Hepatic stellate cell (primary cell): ENCODE data around the gene RNF13.
A peak's percentile ranks its signal among the peaks of the same experiment; 100 is the strongest.
"Not testable (repeated sequence)": the region's sequence is repeated elsewhere in the genome, so short reads cannot be mapped to it uniquely, and the experiment has no call there.

ENCODE experiments used
- DNase-seq: peaks from one replicate; pipeline ENCODE4 v3.0.0; 2011; ENCODE audit warnings: low spot score

Gene RNF13

DNA sequence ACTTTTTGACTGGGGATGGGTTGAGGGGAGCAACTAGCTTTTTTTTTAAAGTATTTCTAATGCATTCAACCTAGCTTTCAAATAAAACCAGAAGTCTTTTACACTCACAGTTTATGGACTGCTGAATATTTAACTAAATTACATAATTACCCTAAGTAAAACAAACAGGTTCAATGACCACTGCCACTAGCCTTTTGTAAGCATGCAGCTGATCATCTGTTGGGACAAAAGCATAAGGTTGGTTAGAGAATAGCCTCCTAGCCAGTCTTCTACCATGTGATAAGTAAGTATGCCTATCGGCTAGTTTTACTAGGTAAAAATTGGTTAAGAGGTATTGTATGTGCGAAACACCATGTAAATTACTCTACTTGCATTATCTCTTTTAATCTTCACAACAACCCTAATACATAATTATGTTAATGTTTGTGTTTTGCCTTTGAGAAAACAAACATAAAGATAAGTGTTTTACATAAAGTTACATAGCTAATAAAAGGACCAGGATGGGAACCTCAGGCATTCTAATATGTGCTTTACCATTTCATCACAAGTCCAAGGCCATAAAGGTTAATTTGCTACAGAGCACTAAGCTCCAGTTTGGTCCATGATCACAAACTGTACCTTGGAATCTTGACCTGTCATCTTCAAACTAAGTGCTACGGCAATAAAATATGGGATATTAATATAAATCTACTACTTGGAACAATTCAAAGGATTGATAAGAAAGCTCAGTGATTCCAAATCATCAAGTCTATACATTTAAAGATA, 144.5 kb downstream of the RNF13 start:
- no peak for DNase-seq

- DNase-seq = no peak
These were observed 145.3 kb downstream of the RNF13 start for GRCh38 chr3:149958171-149958796.

DNA sequence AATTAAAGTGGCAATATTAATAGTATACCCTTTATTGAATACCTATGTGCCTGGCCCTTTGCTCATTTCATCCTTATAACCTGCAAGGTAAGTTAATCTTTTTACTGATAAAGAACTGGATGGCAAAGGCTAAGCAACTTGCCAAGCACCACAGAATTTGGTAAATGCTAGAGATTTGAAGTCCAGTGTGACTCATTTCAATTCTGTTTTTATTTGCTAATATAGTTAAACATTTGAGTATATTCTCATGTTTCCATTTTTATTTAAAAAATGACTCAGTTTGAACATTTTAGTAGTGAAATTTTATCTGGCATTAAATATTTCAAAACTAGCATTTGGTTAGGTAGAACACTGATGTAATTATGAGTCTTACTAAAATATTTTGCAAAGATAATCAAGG, 146.4 kb downstream of the RNF13 start:
- DNase-seq = no peak

- no peak for DNase-seq
These were observed 150.5 kb downstream of the RNF13 start for GRCh38 chr3:149963485-149963884.

- no peak for DNase-seq
These were observed 151.3 kb downstream of the RNF13 start for GRCh38 chr3:149964291-149964690.

- DNase-seq = no peak
These were observed 152.3 kb downstream of the RNF13 start for GRCh38 chr3:149965278-149965677.

DNA sequence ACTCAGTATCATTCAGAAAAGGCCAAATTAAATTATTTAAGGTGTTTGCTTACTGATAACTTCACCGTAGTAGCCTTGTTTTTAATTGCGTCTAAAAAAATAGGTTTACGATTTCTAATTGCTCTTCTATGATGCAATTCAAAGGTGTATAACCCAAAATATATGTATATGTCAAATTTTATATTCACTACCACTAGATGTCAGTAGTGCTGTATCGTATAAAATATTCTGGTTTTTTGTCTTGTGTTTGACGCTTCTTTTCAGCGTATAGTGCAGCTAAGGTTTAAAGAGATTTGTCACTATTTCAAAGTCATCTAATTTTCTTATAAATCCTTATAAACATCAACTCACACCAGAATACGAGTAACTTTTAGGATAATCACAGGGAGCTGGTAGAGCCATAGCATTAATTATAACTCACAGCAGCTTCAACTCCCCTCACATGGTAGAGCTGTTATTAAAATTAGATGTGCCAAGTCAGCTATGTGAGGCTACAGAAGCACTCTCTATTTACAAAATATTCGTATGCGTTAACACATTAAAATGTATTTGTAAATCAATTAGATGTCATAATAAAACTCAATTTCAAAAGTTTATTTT, 154.2 kb downstream of the RNF13 start:
- no peak for DNase-seq

GRCh38 chr3:149968216-149968615, 155.2 kb downstream of the RNF13 start:
- DNase-seq = no peak

- DNase-seq = peak; percentile 49
These were observed 156.3 kb downstream of the RNF13 start for GRCh38 chr3:149969110-149969939.

- peak; percentile 32 for DNase-seq
These were observed 157.1 kb downstream of the RNF13 start for GRCh38 chr3:149969940-149970715.

GRCh38 chr3:149970716-149971402, 157.8 kb downstream of the RNF13 start, which contains the start of gene PFN2:
Gene PFN2, minus strand, starts transcription at chr3:149970895. Its CDS starts 39 bp downstream, at chr3:149970856.
- DNase-seq = peak; percentile 76

- DNase-seq = peak; percentile 53
These were observed 158.5 kb downstream of the RNF13 start for GRCh38 chr3:149971403-149972075.

DNA sequence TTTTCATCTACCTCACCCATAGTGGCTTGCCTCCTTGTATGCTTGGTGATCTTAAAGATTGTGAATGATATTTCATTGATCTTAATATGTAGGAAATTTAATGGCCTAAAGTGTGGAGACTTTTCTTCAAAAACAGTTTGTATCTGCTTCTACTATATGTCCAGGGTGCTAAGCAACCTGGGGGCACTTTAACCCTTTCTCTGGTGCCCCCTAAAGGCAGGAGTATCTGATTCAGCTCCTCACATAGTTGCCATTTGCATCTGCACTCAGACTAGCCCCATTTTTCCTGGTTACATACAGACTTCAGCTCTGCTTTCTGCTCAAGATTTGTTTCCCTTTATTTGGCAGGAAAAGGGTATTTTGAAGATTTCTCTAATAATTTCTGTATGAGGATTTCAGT, 162.9 kb downstream of the RNF13 start:
- DNase-seq = no peak

DNA sequence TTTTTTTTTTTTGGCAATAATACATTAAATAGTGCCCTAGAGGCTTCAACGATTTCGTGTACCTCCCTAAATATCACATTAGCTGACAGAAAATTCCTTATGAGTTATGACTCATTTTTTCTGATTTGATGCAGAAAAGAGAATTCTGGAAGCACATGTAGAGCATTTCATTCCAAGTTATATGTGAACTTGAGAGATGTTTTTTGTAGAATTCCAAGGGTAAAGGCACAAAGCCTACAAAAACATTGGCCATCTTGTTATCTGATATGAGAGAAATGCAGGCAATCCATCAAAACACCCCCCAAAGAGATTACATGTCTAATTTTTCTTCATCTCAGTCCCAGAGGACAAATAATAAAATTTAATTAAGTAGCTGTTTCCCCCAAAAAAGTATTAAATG, 164.4 kb downstream of the RNF13 start:
- no peak for DNase-seq

DNA sequence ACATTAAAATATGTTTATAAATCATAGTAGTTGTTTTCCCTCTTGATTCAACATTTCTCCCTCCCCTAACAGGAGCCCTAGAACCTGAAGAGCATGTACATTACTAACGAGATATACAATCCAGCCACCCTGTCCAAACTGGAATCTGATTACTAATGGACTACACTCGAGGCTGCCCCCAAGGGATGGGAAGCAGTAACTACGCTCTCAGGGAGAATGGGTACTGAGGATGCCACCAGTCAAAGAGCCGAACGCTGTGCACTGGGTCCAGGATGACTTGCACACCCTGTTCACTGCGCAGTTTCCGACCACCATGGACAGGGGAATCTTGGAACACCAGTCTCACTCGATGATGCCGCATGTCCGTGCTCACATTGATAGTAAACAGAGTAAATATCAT, 169.0 kb downstream of the RNF13 start:
- DNase-seq = not testable (repeated sequence)

DNA sequence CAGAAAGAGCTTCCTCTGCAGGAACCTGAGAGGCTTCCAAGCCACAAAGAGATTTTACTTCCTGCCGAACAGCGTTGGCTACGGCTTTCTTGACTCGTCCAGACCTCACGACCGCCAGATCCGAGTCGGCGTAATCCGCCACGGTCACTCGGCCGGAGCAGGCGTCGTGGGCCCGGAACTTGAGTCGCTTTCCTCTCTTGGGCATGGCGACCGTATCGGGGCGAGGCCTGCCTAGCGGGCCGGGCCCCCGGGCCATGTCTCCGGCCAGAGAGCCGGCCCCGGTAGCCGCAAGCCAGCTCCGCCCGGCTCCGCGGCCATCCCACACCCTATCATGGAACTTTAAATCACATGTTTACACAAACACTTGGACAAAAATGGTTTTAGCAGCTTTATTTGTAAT, 170.0 kb downstream of the RNF13 start:
- not testable (repeated sequence) for DNase-seq

DNA sequence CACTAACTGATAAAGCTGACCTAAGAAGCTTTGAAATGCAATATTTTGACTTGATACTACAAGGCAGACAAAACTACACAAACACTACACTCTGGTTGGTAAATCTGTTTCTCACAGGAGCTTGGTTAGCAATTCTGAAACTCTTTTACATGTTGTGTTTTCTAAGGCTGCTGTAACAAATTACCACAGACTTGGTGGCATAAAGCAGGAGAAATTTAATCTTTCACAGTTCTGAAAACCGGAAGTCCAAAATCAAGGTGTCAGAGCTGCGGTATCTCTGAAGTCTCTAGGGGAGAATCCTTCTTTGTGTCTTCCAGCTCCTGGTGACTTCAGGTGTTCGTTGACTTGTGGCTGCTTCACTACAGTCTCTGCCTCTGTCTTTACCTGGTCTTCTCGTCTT, 170.6 kb downstream of the RNF13 start:
- no peak for DNase-seq

DNA sequence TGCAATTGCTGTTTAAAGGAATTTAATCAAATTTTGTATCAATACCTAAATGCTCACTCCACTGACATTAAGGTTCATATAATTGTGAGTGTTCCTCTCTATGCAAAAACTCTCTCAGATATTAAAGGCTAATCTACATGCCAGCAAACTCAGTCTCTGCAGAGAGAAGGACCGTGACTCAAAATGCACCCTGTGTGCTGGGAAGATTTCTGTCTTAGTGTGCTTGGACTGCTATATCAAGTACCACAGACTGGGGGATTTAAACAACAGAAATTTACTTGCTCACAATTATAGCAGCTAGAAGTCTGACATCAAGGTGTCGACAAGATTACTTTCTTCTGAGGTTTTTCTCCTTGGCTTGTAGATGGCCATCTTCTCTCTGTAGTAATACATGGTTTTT, 176.3 kb downstream of the RNF13 start:
- DNase-seq = no peak

- DNase-seq = peak; percentile 53
These were observed 177.5 kb downstream of the RNF13 start for GRCh38 chr3:149990423-149990948.

DNA sequence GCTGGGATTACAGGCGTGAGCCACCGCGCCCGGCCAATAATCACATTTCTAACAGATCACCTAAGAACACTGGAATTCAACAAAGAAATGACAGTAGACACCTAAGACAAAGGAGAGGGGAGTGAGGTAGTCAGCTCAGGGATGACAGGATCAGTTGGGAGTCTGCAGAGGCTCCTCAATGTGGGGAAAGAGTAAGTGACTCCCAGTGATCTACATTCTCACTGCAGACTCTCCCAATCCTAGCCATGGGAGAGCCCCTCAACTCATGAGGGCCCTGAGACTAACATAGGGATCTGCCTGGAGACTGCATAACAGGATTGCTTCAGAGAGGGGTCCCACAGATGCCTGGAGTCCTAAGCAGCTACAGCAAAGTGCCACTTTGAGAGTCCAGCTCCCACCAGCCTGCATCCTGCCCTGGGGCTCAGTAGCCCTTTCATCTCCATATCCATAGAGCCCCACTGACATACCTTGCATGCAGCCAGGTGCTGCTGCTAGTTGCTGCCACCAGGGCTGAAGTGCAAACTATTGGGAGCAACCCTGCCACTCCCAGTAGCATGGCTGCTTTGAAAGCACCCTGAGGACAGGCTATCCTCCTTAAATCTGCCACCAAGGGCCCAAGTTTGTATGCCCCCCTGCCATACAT, 179.5 kb downstream of the RNF13 start:
- DNase-seq = no peak
